NCI-H510A (cell line): Measurements from ENCODE around the gene COX6A2.

Experiments used
- DNase-seq: peaks from one replicate; lab custom pipeline; 2025; lab: John Stamatoyannopoulos, UW

COX6A2 gene

GRCh38 chr16:31428279-31428597 is at the start of gene COX6A2:
Gene COX6A2 (minus strand): TSS chr16:31428360. CDS start chr16:31428325, 35 bp downstream.
- no peak for DNase-seq

GRCh38 chr16:31477220-31478216 is 49.4 kb upstream of the COX6A2 start:
- DNase-seq, result peak; percentile 66

DNA sequence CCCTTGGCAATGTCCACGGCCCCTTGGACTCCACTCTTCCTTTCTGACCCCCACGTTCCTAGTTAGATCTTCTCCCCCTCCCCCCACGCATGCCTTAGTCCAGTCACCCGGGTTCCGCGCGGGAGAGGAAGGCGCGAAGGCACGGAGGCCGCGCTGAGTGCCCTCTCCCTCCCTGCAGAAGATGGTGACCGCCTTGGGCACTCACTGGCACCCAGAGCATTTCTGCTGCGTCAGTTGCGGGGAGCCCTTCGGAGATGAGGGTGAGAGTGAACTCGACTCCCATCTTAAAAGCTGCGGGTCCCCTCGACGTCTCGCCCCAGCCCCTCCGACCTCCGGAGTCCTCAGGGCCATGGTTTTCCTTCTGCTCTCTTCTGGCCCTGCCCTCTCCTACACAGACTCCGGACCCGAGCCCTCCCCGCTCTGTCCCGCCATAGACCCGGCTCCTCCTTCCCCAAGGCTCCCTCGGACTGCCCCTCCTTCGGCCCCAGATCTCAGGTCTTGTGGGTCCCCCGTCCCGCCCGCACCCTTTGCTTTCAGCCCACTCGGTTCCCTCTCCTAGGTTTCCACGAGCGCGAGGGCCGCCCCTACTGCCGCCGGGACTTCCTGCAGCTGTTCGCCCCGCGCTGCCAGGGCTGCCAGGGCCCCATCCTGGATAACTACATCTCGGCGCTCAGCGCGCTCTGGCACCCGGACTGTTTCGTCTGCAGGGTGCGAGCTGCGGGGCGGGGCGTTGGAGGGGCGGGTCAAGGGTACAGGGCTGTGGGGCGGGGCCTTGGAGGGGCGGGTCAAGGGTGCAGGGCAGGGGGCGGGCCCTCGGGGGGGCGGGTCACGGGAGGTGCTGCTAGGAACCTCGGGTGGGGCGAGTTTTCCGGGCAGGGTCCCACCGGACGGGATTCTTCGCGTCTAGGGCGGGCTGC is 48.4 kb upstream of the COX6A2 start:
- peak; percentile 90 for DNase-seq

DNA sequence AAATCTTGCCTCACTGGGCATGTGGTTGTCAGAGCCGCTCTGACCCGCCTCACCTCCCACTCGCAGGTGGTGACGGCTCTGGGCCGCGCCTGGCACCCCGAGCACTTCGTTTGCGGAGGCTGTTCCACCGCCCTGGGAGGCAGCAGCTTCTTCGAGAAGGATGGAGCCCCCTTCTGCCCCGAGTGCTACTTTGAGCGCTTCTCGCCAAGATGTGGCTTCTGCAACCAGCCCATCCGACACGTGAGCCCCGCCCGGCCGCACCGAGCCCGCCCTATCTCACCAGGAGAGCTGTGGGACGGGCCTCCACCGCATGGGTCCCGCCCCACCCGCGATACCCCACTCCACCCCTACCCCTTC is 47.8 kb upstream of the COX6A2 start:
- peak; percentile 48 for DNase-seq

- no peak for DNase-seq
Measured at GRCh38 chr16:31474773-31475738, 46.9 kb upstream of the COX6A2 start.

GRCh38 chr16:31474173-31474714 is 46.1 kb upstream of the COX6A2 start:
- no peak for DNase-seq

DNA sequence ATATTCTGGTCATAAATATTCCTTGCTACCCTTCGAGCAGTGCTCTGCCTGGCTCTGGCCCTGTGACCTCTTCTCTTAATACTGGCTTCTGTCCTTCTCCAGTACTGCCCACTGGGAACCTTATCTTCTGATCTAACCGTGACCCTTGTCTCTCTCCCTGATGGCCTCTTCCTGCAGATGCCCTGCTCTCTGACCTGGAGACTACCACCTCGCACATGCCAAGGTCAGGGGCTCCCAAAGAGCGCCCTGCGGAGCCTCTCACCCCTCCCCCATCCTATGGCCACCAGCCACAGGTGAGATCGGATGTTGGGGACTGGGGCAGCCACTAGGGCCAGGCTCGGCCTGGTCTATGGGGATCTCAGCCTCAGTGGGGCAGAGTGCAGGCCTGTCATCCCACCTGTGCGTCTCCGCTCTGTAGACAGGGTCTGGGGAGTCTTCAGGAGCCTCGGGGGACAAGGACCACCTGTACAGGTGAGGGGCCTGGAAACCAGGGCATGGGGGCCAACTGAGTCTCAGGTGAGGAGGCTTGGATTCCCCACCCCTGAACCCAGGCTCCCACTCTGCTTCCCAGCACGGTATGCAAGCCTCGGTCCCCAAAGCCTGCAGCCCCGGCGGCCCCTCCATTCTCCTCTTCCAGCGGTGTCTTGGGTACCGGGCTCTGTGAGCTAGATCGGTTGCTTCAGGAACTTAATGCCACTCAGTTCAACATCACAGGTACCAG is 45.3 kb upstream of the COX6A2 start:
- DNase-seq, result no peak

DNA sequence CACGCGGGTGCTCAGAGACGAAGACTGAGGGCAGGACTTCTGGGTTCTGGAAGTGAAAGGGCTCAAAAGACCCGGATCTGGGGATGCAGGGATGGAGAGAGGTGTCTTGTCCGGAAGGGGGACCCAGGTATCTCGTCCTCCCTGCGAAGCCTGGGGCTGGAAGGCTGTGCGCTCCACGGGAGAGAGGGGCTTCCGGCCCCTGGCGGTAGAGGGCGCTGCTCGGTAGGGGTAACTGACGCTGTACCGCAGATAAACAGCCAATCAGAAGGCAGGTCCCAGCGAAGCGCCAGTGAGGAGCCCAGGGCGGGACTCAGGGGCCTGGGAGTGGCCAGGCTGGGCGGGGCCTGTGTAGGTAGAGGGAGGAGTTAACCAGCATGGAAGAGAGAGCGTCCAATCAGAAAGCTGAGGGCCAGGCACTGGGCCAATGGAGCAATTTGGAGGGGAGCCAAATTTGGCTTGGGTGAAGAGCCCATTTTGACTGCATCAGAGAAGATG is 44.6 kb upstream of the COX6A2 start:
- peak; percentile 40 for DNase-seq

GRCh38 chr16:31471875-31472708 is 43.9 kb upstream of the COX6A2 start, which contains the start of gene TGFB1I1:
Gene TGFB1I1 (plus strand): TSS chr16:31472152. CDS start chr16:31472189, 37 bp downstream.
- peak; percentile 16 for DNase-seq

- no peak for DNase-seq
Measured at GRCh38 chr16:31471241-31471874, 43.2 kb upstream of the COX6A2 start.

GRCh38 chr16:31470615-31471014 is 42.5 kb upstream of the COX6A2 start:
- no peak for DNase-seq

GRCh38 chr16:31467858-31468257 is 39.7 kb upstream of the COX6A2 start:
- no peak for DNase-seq

DNA sequence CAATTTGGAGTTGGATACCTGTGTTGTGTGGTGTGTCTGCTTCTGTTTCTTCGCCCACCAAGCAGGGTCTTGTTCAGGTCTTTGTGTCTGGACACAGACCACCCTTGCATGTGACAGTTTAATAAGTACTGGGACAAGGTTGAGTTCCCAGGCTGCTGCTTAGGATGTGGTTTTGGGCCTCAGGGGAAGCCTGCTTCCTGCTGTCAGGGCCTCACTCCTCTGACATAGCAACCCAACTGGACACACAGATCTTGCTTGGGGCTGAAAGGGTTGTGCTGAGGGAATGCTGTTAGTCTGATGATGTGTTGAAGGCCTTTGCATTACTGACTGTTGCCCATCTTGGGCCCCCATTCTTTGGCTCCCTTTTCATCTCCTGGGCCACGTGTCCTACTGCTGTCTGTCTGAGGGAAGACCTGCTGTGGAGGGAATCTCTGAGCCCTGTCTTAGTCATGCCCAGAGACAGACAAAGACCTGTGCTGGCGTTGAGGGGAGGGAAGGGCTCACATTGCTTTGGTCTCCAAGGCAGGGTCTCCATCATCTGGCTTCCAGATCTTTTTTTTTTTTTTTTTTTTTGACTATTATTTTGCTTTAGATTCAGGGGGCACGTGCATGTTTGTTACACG is 39.1 kb upstream of the COX6A2 start:
- no peak for DNase-seq

DNA sequence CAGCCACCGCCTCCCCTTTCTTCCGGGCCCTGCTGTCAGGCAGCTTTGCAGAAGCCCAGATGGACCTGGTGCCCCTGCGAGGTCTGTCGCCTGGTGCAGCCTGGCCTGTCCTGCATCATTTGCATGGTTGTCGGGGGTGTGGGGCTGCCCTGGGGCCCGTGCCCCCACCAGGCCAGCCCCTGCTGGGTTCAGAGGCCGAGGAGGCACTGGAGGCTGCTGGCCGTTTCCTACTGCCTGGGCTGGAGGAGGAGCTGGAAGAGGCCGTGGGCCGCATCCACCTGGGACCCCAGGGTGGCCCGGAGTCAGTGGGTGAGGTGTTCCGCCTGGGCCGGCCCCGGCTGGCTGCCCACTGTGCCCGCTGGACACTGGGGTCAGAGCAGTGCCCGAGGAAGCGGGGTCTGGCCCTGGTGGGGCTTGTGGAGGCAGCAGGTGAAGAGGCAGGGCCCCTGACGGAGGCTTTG is 38.3 kb upstream of the COX6A2 start:
- no peak for DNase-seq

DNA sequence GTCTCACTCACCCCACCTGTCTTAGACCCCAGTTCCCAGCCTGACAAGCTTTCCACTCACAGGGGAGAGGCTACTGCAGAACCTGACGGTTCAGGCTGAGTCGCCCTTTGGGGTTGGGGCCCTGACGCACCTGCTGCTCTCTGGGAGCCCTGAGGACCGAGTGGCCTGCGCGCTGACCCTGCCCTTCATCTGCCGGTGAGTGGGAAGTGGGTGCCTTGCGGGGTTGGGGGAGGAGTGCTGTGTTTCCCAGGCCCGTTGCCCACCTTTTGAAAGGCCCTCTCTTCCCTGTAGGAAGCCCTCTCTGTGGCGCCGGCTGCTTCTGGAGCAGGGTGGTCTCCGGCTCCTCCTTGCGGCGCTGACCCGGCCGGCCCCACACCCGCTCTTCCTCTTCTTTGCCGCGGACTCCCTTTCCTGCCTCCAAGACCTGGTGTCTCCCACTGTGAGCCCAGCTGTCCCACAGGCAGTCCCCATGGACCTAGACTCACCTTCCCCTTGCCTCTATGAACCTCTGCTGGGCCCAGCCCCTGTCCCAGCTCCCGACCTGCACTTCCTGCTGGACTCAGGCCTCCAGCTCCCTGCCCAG is 37.7 kb upstream of the COX6A2 start:
- no peak for DNase-seq

- no peak for DNase-seq
Measured at GRCh38 chr16:31464781-31465260, 36.7 kb upstream of the COX6A2 start.

DNA sequence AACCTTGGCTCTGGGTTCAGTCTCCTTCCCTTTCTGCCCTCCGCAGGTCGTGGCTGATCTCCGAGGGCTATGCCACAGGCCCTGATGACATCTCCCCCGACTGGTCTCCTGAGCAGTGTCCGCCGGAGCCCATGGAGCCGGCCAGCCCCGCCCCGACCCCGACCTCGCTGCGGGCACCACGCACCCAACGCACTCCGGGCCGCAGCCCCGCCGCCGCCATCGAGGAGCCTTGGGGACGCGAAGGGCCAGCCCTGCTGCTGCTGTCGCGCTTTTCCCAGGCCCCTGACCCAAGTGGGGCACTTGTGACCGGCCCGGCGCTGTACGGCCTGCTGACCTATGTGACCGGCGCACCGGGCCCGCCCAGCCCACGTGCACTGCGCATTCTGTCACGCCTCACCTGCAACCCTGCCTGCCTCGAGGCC is 36.2 kb upstream of the COX6A2 start:
- no peak for DNase-seq
